IMR-90 (cell line): Measurements from ENCODE around the gene FAM20C. TPM values are rescaled to one million over a fixed set of nuclear protein-coding genes. Genes with fewer than 3 reads are reported as not detected.

Source experiments
- ATAC-seq: fragments of 200-7000 bp; cut with Tn5 transposase; 2 replicates; pipeline ENCODE4 v1.9.1; 2020; ENCODE audit warnings: low read depth, mild to moderate bottlenecking, moderate library complexity
- BruUV-seq: library from RNA; stranded (reverse); fragments of 400-500 nt; replicated peaks from 2 replicates; lab custom pipeline; 2021; lab: Mats Ljungman, UMichigan
- CTCF ChIA-PET: fragments of 300-600 bp; formaldehyde crosslinking; extraction: SDS; loops from one replicate; lab custom pipeline; 2021; ENCODE audit warnings: antibody characterized with exemption; lab: Yijun Ruan, JAX
- POLR2A ChIA-PET: fragments of 300-600 bp; sonication (Branson Sonifier 250); formaldehyde crosslinking; loops from one replicate; lab custom pipeline; 2022; ENCODE audit warnings: antibody characterized with exemption; ENCODE audit not compliant: unreplicated experiment; lab: Charles Lee
- DNase-seq: peaks from one replicate; pipeline ENCODE4 v3.0.0; 2013
- H2AFZ ChIP-seq: replicated peaks from 2 replicates; pipeline ENCODE3; 2013; ENCODE audit warnings: low read length, mild to moderate bottlenecking; ENCODE audit not compliant: poor library complexity
- H2AK5ac ChIP-seq: 2 replicates; pipeline ENCODE4 v1.6.1; 2013; ENCODE audit warnings: low read depth, low read length, inconsistent platforms
- H2AK9ac ChIP-seq: replicated peaks from 2 replicates; pipeline ENCODE3; 2013; ENCODE audit warnings: mild to moderate bottlenecking, low read depth, low read length, moderate library complexity; ENCODE audit not compliant: poor library complexity
- H2BK120ac ChIP-seq: 2 replicates; pipeline ENCODE4 v1.6.1; 2013; ENCODE audit warnings: low read depth, low read length, inconsistent platforms
- H2BK15ac ChIP-seq: 3 replicates; pipeline ENCODE4 v1.6.1; 2013; ENCODE audit warnings: low read depth, low read length, inconsistent platforms
- H2BK20ac ChIP-seq: 2 replicates; pipeline ENCODE4 v1.6.1; 2013; ENCODE audit warnings: low read depth, mild to moderate bottlenecking, inconsistent platforms, low read length, moderate library complexity
- H2BK5ac ChIP-seq: 2 replicates; pipeline ENCODE4 v1.6.1; 2013; ENCODE audit warnings: mild to moderate bottlenecking, low read depth, low read length, inconsistent platforms; ENCODE audit not compliant: poor library complexity, severe bottlenecking
- H3K14ac ChIP-seq: replicated peaks from 2 replicates; pipeline ENCODE4 v1.6.1; 2013; ENCODE audit warnings: low read depth, low read length, inconsistent platforms
- H3K18ac ChIP-seq: 2 replicates; pipeline ENCODE4 v1.6.1; 2013; ENCODE audit warnings: low read depth, low read length, control low read depth
- H3K23ac ChIP-seq: 2 replicates; pipeline ENCODE4 v1.6.1; 2013; ENCODE audit warnings: low read depth, low read length, inconsistent platforms
- H3K27ac ChIP-seq: 2 replicates; pipeline ENCODE4 v1.5.1; 2013; ENCODE audit warnings: mild to moderate bottlenecking, control low read depth, low read length; ENCODE audit not compliant: insufficient read depth
- H3K27me3 ChIP-seq: 2 replicates; pipeline ENCODE4 v1.6.1; 2013; ENCODE audit warnings: low read length; ENCODE audit not compliant: control insufficient read depth, insufficient read depth
- H3K36me3 ChIP-seq: 2 replicates; pipeline ENCODE4 v1.6.1; 2013; ENCODE audit warnings: low read length, mixed read lengths; ENCODE audit not compliant: control insufficient read depth, insufficient read depth
- H3K4ac ChIP-seq: 2 replicates; pipeline ENCODE4 v1.6.1; 2013; ENCODE audit warnings: low read depth, low read length, inconsistent platforms
- H3K4me1 ChIP-seq: 2 replicates; pipeline ENCODE4 v1.6.1; 2013; ENCODE audit warnings: low read length, mixed read lengths; ENCODE audit not compliant: control insufficient read depth, insufficient read depth
- H3K4me2 ChIP-seq: 2 replicates; pipeline ENCODE4 v1.6.1; 2013; ENCODE audit warnings: low read depth, mild to moderate bottlenecking, control low read depth, low read length, moderate library complexity
- H3K4me3 ChIP-seq: 2 replicates; pipeline ENCODE4 v1.5.1; 2013; ENCODE audit warnings: low read depth, mild to moderate bottlenecking, control low read depth, low read length, moderate library complexity; ENCODE audit not compliant: insufficient read depth
- H3K56ac ChIP-seq: 2 replicates; pipeline ENCODE4 v1.6.1; 2013; ENCODE audit warnings: low read length, inconsistent platforms; ENCODE audit not compliant: insufficient read depth; ENCODE audit errors: extremely low read depth
- H3K79me1 ChIP-seq, 2 experiments: 2 replicates each; pipeline ENCODE4 v1.6.1; 2013; ENCODE audit warnings: low read length in 2 of 2, inconsistent platforms in 1 of 2, low read depth in 1 of 2
- H3K9ac ChIP-seq: 2 replicates; pipeline ENCODE4 v1.6.1; 2013; ENCODE audit warnings: low read depth, low read length, control low read depth
- H3K9me1 ChIP-seq: 2 replicates; pipeline ENCODE4 v1.6.1; 2013; ENCODE audit warnings: low read length, inconsistent platforms; ENCODE audit not compliant: insufficient read depth
- H3K9me3 ChIP-seq: 2 replicates; pipeline ENCODE4 v1.6.1; 2013; ENCODE audit warnings: low read length; ENCODE audit not compliant: control insufficient read depth, insufficient read depth
- H4K20me1 ChIP-seq: 2 replicates; pipeline ENCODE4 v1.6.1; 2013; ENCODE audit warnings: low read length, inconsistent platforms; ENCODE audit not compliant: insufficient read depth
- H4K5ac ChIP-seq: 2 replicates; pipeline ENCODE4 v1.6.1; 2013; ENCODE audit warnings: mild to moderate bottlenecking, low read depth, low read length, control low read depth
- H4K8ac ChIP-seq, 2 experiments: 2 replicates each; pipeline ENCODE4 v1.6.1; 2013; ENCODE audit warnings: low read depth in 2 of 2, low read length in 2 of 2, control low read depth in 1 of 2, inconsistent platforms in 1 of 2
- H4K91ac ChIP-seq: 2 replicates; pipeline ENCODE4 v1.6.1; 2013; ENCODE audit warnings: low read depth, low read length, inconsistent platforms; ENCODE audit not compliant: insufficient read depth
- CHD1 ChIP-seq: IDR thresholded peaks from 2 replicates; pipeline ENCODE4 v1.6.1; 2012; ENCODE audit warnings: low read depth, low read length, improper control_type of control experiment
- FOS ChIP-seq: fragments of 150-350 bp; IDR thresholded peaks from 2 replicates; pipeline ENCODE4 v1.6.1; 2016; ENCODE audit warnings: low read depth, low read length
- MAFK ChIP-seq: IDR thresholded peaks from 2 replicates; pipeline ENCODE4 v1.6.1; 2012; ENCODE audit warnings: low read depth, low read length, improper control_type of control experiment
- MAZ ChIP-seq: IDR thresholded peaks from 2 replicates; pipeline ENCODE4 v1.6.1; 2012; ENCODE audit warnings: low read depth, mild to moderate bottlenecking, low read length, improper control_type of control experiment, moderate library complexity, borderline replicate concordance
- MXI1 ChIP-seq: IDR thresholded peaks from 2 replicates; pipeline ENCODE4 v1.6.1; 2012; ENCODE audit warnings: low read depth, mild to moderate bottlenecking, low read length, moderate library complexity, borderline replicate concordance
- POLR2A ChIP-seq: IDR thresholded peaks from 2 replicates; pipeline ENCODE4 v1.6.1; 2012; ENCODE audit warnings: mild to moderate bottlenecking, low read depth, low read length
- RCOR1 ChIP-seq: IDR thresholded peaks from 2 replicates; pipeline ENCODE4 v1.6.1; 2012; ENCODE audit warnings: mild to moderate bottlenecking, low read length, improper control_type of control experiment; ENCODE audit not compliant: insufficient replicate concordance
- RFX5 ChIP-seq: IDR thresholded peaks from 2 replicates; pipeline ENCODE4 v1.8.0; 2012; ENCODE audit warnings: low read depth, mild to moderate bottlenecking, low read length, moderate library complexity
- SMC3 ChIP-seq: fragments of 150-350 bp; IDR thresholded peaks from 2 replicates; pipeline ENCODE4 v1.6.1; 2016; ENCODE audit warnings: low read depth, mild to moderate bottlenecking, antibody characterized with exemption, low read length, moderate library complexity
- USF2 ChIP-seq: fragments of 150-350 bp; IDR thresholded peaks from 2 replicates; pipeline ENCODE4 v1.6.1; 2017; ENCODE audit warnings: mild to moderate bottlenecking, antibody characterized with exemption, low read length, low read depth
- WGBS, 2 experiments: methylation state at CpG; one replicate each; pipeline versions ENCODE4 v1.1.5 to v1.1.7; 2013; ENCODE audit warnings: missing lambda C conversion rate in 2 of 2; ENCODE audit not compliant: insufficient read length in 1 of 2; ENCODE audit errors: extremely low coverage in 2 of 2; 5-methylcytosine and 5-hydroxymethylcytosine counted together
- dilution Hi-C: fragments of 300-500 bp; cut with HindIII; formaldehyde crosslinking; loops from one replicate; pipeline ENCODE4 v1.14.3; 2018; ENCODE audit warnings: low sequenced_read_pairs; ENCODE audit not compliant: unreplicated experiment
- in situ Hi-C: fragments of 300-500 bp; cut with MboI; formaldehyde crosslinking; loops from 3 replicates; pipeline ENCODE4 v1.14.3; 2019; ENCODE audit warnings: low sequenced_read_pairs, inconsistent platforms, mixed read lengths
- intact Hi-C: fragments of 100-400 bp; cut with micrococcal nuclease; formaldehyde crosslinking; loops from 2 replicates; pipeline ENCODE4 v1.10.0; 2022
- polyA plus RNA-seq, 3 experiments: library from polyadenylated mRNA; depleted of rRNA; stranded (reverse); fragments of >200 nt; gene quantifications; 2 replicates each; pipeline ENCODE4 v1.2.3, GENCODE V29; 2012; ENCODE audit warnings: low replicate concordance in 1 of 3
- total RNA-seq: library from RNA; depleted of rRNA; stranded (reverse); fragments of >200 nt; gene quantifications from 2 replicates; pipeline ENCODE4 v1.2.3, GENCODE V29; 2012
- TF ChIP-seq, protein P1 (sequence below): fragments of 150-350 bp; IDR thresholded peaks from 2 replicates; pipeline ENCODE4 v1.6.1; 2016; ENCODE audit warnings: low read depth, mild to moderate bottlenecking, low read length, moderate library complexity, borderline replicate concordance

Gene FAM20C
- total and polyA plus RNA-seq, 2 of the 4 experiments (the other 2 are of a cell fraction) = 7.7 to 36.6 TPM

GRCh38 chr7:260441-261281 is 68.3 kb downstream of the FAM20C start:
- no peak overlapping the region for H2BK5ac ChIP-seq
- no peak overlapping the region for H3K27ac ChIP-seq
- H3K79me1 ChIP-seq = no peaks in the 10 kb centered on the region
- H3K4me1 ChIP-seq = no peaks in the 10 kb centered on the region
- intact Hi-C loops = no loop called here
- no TSS peak for BruUV-seq
- no peak overlapping the region for H3K9ac ChIP-seq
- no peak overlapping the region for H3K23ac ChIP-seq
- H2BK15ac ChIP-seq = no peak overlapping the region
- H2AFZ ChIP-seq = no peak overlapping the region
- WGBS, 2 experiments = 97% methylated on average over 13 of the region's 35 CpGs; no CpG with 5 or more reads in 1 of the 2 experiments
- H3K9me3 ChIP-seq = peaks cover 31% of the 10 kb centered on the region
- DNase-seq = no peak
- no peak overlapping the region for H3K4me3 ChIP-seq
- H3K4ac ChIP-seq = no peak overlapping the region
- no peak overlapping the region for H3K56ac ChIP-seq
- no peak overlapping the region for H4K5ac ChIP-seq
- H4K8ac ChIP-seq = no peak overlapping the region
- no peak overlapping the region for H2BK120ac ChIP-seq
- TF ChIP-seq USF2 = no peak
- TF ChIP-seq MAZ = no peak
- TF ChIP-seq, protein P1, sequence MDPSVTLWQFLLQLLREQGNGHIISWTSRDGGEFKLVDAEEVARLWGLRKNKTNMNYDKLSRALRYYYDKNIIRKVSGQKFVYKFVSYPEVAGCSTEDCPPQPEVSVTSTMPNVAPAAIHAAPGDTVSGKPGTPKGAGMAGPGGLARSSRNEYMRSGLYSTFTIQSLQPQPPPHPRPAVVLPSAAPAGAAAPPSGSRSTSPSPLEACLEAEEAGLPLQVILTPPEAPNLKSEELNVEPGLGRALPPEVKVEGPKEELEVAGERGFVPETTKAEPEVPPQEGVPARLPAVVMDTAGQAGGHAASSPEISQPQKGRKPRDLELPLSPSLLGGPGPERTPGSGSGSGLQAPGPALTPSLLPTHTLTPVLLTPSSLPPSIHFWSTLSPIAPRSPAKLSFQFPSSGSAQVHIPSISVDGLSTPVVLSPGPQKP = no peak
- no peak for TF ChIP-seq SMC3
- TF ChIP-seq POLR2A = no peak
- TF ChIP-seq FOS = no peak
- TF ChIP-seq RCOR1 = no peak
- no peak for TF ChIP-seq MAFK
- TF ChIP-seq RFX5 = no peak
- no peak for TF ChIP-seq MXI1
- no peak for TF ChIP-seq CHD1
- peaks cover 7% of the 10 kb centered on the region for H4K20me1 ChIP-seq
- H2AK9ac ChIP-seq = no peak overlapping the region
- no peaks in the 10 kb centered on the region for H3K9me1 ChIP-seq
- in situ Hi-C loops = no loop called here
- no peak for ATAC-seq
- H2AK5ac ChIP-seq = no peak overlapping the region
- no peak overlapping the region for H4K91ac ChIP-seq
- no peak overlapping the region for H3K18ac ChIP-seq
- peaks cover 58% of the 10 kb centered on the region for H3K36me3 ChIP-seq
- no peaks in the 10 kb centered on the region for H3K27me3 ChIP-seq
- no peak overlapping the region for H2BK20ac ChIP-seq
- POLR2A ChIA-PET = no interaction called here
- dilution Hi-C loops = no loop called here
- CTCF ChIA-PET = no interaction called here
- H3K14ac ChIP-seq = no peak overlapping the region
- no peak overlapping the region for H3K4me2 ChIP-seq
